CD14-positive monocyte (primary cell): Measurements from ENCODE around the gene UTS2B. TPM values are rescaled to one million over a fixed set of nuclear protein-coding genes. Genes with fewer than 3 reads are reported as not detected.

ENCODE experiments used
- DNase-seq, 3 donors: peaks; one replicate each; pipeline ENCODE4 v3.0.0-alpha.2; 2011 to 2022
- H2AFZ ChIP-seq: 2 replicates; pipeline ENCODE4 v1.6.0; 2012; ENCODE audit warnings: mild to moderate bottlenecking, low read depth, low read length, inconsistent platforms; ENCODE audit not compliant: insufficient read depth, poor library complexity, severe bottlenecking
- H3K27ac ChIP-seq, 2 donors: 1 replicate in 1 of 2; 2 replicates in 1 of 2; pipeline ENCODE4 v1.5.1; 2012 to 2013; ENCODE audit warnings: low read length in 2 of 2, control low read depth in 1 of 2, inconsistent platforms in 1 of 2, low read depth in 1 of 2, mild to moderate bottlenecking in 1 of 2
- H3K27me3 ChIP-seq, 2 donors: one replicate each; pipeline versions ENCODE4 v1.6.0 to v1.6.1; 2011 to 2013; ENCODE audit warnings: low read length in 2 of 2; ENCODE audit not compliant: control insufficient read depth in 2 of 2, insufficient read depth in 2 of 2
- H3K36me3 ChIP-seq, 2 donors: replicated peaks in 1 of 2; 1 replicate in 1 of 2; 2 replicates in 1 of 2; pipeline versions ENCODE4 v1.5.1 to v1.6.1; 2012 to 2013; ENCODE audit warnings: low read length in 2 of 2, control low read depth in 1 of 2, inconsistent platforms in 1 of 2, mild to moderate bottlenecking in 1 of 2; ENCODE audit not compliant: insufficient read depth in 2 of 2, control insufficient read depth in 1 of 2
- H3K4me1 ChIP-seq, 2 donors: 1 replicate in 1 of 2; 2 replicates in 1 of 2; pipeline versions ENCODE4 v1.5.1 to v1.6.1; 2012 to 2013; ENCODE audit warnings: low read length in 2 of 2, control low read depth in 1 of 2, inconsistent platforms in 1 of 2, mild to moderate bottlenecking in 1 of 2, moderate library complexity in 1 of 2; ENCODE audit not compliant: insufficient read depth in 2 of 2, control insufficient read depth in 1 of 2
- H3K4me2 ChIP-seq: replicated peaks from 2 replicates; pipeline ENCODE3; 2012; ENCODE audit warnings: low read length, moderate library complexity, mild to moderate bottlenecking; ENCODE audit not compliant: poor library complexity, severe bottlenecking; ENCODE audit errors: extremely low read depth
- H3K4me3 ChIP-seq, 3 experiments: fragments of 200-600 bp in 1 of 3; sonication (generic) in 1 of 3; replicated peaks in 1 of 3; 1 replicate in 2 of 3; 2 replicates in 1 of 3; pipeline ENCODE4 v1.5.1; 2011 to 2013; ENCODE audit warnings: low read length in 3 of 3, mild to moderate bottlenecking in 3 of 3, control low read depth in 2 of 3, low read depth in 2 of 3, inconsistent platforms in 1 of 3, moderate library complexity in 1 of 3
- H3K79me2 ChIP-seq: 2 replicates; pipeline ENCODE4 v1.6.0; 2012; ENCODE audit warnings: mild to moderate bottlenecking, control low read depth, inconsistent platforms, low read length, moderate library complexity; ENCODE audit not compliant: insufficient read depth
- H3K9ac ChIP-seq: 2 replicates; pipeline ENCODE4 v1.6.0; 2017; ENCODE audit warnings: low read length, mild to moderate bottlenecking; ENCODE audit not compliant: insufficient read depth, poor library complexity, severe bottlenecking
- H3K9me3 ChIP-seq, 2 donors: replicated peaks in 1 of 2; 1 replicate in 1 of 2; 2 replicates in 1 of 2; pipeline versions ENCODE4 v1.5.1 to v1.6.1; 2012 to 2013; ENCODE audit warnings: low read length in 2 of 2, control low read depth in 1 of 2; ENCODE audit not compliant: control insufficient read depth in 1 of 2, insufficient read depth in 1 of 2
- H4K20me1 ChIP-seq: 2 replicates; pipeline ENCODE4 v1.6.0; 2012; ENCODE audit warnings: mild to moderate bottlenecking, low read length, control low read depth, moderate library complexity; ENCODE audit not compliant: insufficient read depth
- H3K27ac Mint-ChIP-seq, 7 donors: one replicate each; pipeline ENCODE4 v1.8.0; 2020; ENCODE audit warnings: mild to moderate bottlenecking in 7 of 7, mixed read lengths in 7 of 7, moderate library complexity in 6 of 7, inconsistent platforms in 2 of 7
- H3K27me3 Mint-ChIP-seq, 3 donors: one replicate each; pipeline ENCODE4 v1.8.0; 2021 to 2022; ENCODE audit warnings: low read depth in 3 of 3, mild to moderate bottlenecking in 3 of 3, mixed read lengths in 3 of 3, moderate library complexity in 3 of 3, inconsistent platforms in 1 of 3
- H3K36me3 Mint-ChIP-seq, 2 donors: one replicate each; pipeline ENCODE4 v1.8.0; 2020; ENCODE audit warnings: mixed read lengths in 2 of 2, inconsistent platforms in 1 of 2, mild to moderate bottlenecking in 1 of 2
- H3K4me1 Mint-ChIP-seq: one replicate; pipeline ENCODE4 v1.8.0; 2020; ENCODE audit warnings: mild to moderate bottlenecking, mixed read lengths
- H3K4me3 Mint-ChIP-seq, 2 donors: one replicate each; pipeline ENCODE4 v1.8.0; 2020; ENCODE audit warnings: mild to moderate bottlenecking in 2 of 2, mixed read lengths in 2 of 2, moderate library complexity in 1 of 2
- H3K9me3 Mint-ChIP-seq, 7 donors: one replicate each; pipeline ENCODE4 v1.8.0; 2020 to 2022; ENCODE audit warnings: mixed read lengths in 7 of 7, mild to moderate bottlenecking in 6 of 7, moderate library complexity in 6 of 7, inconsistent platforms in 2 of 7
- WGBS: methylation state at CpG from one replicate; pipeline ENCODE4 v1.1.5; 2013; ENCODE audit warnings: missing lambda C conversion rate; ENCODE audit not compliant: insufficient coverage; 5-methylcytosine and 5-hydroxymethylcytosine counted together
- intact Hi-C, 2 donors: fragments of 100-400 bp; cut with micrococcal nuclease; formaldehyde crosslinking; loops; one replicate each; pipeline versions ENCODE4 v1.15.0 to v1.15.1; 2023
- polyA plus RNA-seq, 3 donors: library from polyadenylated mRNA; depleted of rRNA in 1 of 3; unstranded in 2 of 3; stranded (reverse) in 1 of 3; fragments of 300-500 nt in 2 of 3; fragments of >200 nt in 1 of 3; fragmentation: Illumina TruSeq in 2 of 3; gene quantifications; 1 replicate in 2 of 3; 2 replicates in 1 of 3; pipeline ENCODE4 v1.2.3, GENCODE V29; 2012 to 2021
- TF ChIP-seq, protein P1 (sequence below): fragments of 200-600 bp; IDR thresholded peaks from one replicate; pipeline ENCODE4 v1.8.0; 2022; ENCODE audit warnings: antibody characterized with exemption, mild to moderate bottlenecking

Gene UTS2B
- polyA plus RNA-seq, 3 donors = not detected

DNA sequence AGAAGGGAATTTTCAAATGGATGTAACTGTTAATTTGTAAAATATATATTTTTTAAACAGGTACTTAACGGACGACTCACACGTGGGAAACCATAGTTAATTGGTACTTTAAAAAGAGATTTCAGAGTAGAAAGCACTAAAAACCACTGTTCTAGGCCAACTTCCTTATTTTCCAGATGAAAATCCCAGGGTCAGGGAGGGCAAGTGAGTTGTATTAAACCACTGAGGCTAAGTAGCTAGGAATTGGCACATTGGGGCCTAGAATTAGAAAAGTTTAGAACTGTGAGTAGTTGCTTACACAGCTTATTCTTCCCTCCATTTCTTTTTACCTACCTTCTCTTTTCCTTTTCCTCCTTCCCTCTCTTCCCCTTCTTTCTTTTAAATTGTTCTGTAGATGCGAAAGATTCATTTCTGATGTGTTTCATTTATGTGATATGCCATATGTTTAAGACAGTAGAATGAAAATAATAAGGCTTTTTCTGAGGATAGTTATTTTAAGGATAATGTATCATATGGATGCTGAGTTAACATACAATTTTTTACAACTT is 4.1 kb upstream of the UTS2B start:
- WGBS = no CpG with 5 or more reads among the region's 4 CpGs

DNA sequence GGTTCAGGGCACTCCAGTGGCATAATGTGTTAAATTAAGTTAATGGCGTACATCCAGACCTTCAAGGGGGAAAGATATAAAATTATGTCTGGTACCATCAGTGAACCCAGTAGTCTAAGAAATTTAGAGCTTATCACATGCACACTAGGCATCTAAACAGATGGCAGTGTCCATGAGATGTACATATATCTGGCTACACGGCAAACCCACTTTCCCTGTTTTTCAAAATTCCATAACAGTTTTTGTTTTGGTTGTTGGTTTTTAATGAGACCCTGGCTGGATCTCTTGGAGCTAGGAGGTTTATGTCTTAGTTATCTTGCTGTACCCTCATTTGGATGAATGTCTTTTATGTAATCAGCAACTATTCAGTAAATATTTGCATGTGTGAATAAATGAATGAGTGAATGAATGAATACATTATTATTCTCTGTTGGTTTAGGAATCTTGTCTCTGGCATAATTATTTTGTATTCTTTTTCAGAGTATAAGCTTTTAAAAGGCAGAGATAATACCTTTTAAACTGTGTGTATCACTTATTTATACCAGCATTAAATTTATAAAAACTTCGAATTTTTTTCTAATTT is 3.1 kb upstream of the UTS2B start:
- TF ChIP-seq, protein P1, sequence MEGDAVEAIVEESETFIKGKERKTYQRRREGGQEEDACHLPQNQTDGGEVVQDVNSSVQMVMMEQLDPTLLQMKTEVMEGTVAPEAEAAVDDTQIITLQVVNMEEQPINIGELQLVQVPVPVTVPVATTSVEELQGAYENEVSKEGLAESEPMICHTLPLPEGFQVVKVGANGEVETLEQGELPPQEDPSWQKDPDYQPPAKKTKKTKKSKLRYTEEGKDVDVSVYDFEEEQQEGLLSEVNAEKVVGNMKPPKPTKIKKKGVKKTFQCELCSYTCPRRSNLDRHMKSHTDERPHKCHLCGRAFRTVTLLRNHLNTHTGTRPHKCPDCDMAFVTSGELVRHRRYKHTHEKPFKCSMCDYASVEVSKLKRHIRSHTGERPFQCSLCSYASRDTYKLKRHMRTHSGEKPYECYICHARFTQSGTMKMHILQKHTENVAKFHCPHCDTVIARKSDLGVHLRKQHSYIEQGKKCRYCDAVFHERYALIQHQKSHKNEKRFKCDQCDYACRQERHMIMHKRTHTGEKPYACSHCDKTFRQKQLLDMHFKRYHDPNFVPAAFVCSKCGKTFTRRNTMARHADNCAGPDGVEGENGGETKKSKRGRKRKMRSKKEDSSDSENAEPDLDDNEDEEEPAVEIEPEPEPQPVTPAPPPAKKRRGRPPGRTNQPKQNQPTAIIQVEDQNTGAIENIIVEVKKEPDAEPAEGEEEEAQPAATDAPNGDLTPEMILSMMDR = no peak
- H3K27ac ChIP-seq = no peak overlapping the region
- no peak overlapping the region for H3K4me2 ChIP-seq
- no peak overlapping the region for H3K4me3 Mint-ChIP-seq
- H3K4me3 ChIP-seq = no peak overlapping the region
- no peaks in the 10 kb centered on the region for H3K9me3 ChIP-seq
- H3K36me3 ChIP-seq = no peaks in the 10 kb centered on the region
- H3K4me1 ChIP-seq = peaks cover 16 to 38% of the 10 kb centered on the region in 2 donors
- peaks cover 0 to 3% of the 10 kb centered on the region in 2 donors for H3K36me3 Mint-ChIP-seq
- intact Hi-C loops = no loop called here
- DNase-seq = no peak
- H3K9ac ChIP-seq = no peak overlapping the region
- H3K27ac Mint-ChIP-seq = no peak overlapping the region
- peaks cover 30% of the 10 kb centered on the region for H4K20me1 ChIP-seq
- WGBS = no CpG with 5 or more reads among the region's 3 CpGs
- H2AFZ ChIP-seq = no peak overlapping the region
- H3K27me3 ChIP-seq = no peaks in the 10 kb centered on the region
- peaks cover 37% of the 10 kb centered on the region for H3K4me1 Mint-ChIP-seq
- peaks cover 8 to 20% (median 9%) of the 10 kb centered on the region in 3 donors for H3K27me3 Mint-ChIP-seq
- peaks cover 0 to 2% (median 0%) of the 10 kb centered on the region in 7 donors for H3K9me3 Mint-ChIP-seq
- peaks cover 62% of the 10 kb centered on the region for H3K79me2 ChIP-seq

More for the DNA sequence above, 4.1 kb upstream of the UTS2B start:
- Histone ChIP-seq H3K27me3 (no peaks in the 10 kb centered on the region), H4K20me1 (peaks cover 40% of the 10 kb centered on the region), H2AFZ (no peak overlapping the region), H3K4me2 (no peak overlapping the region), H3K4me1 (peaks cover 12 to 33% of the 10 kb centered on the region in 2 donors), H3K9ac (no peak overlapping the region), H3K27ac (no peak overlapping the region), H3K4me3 (no peak overlapping the region), H3K36me3 (no peaks in the 10 kb centered on the region), H3K9me3 (no peaks in the 10 kb centered on the region), H3K79me2 (peaks cover 66% of the 10 kb centered on the region)
- H3K27me3 Mint-ChIP-seq = peaks cover 3 to 10% (median 5%) of the 10 kb centered on the region in 3 donors
- TF ChIP-seq, protein P1 = no peak
- H3K9me3 Mint-ChIP-seq = peaks cover 0 to 2% (median 0%) of the 10 kb centered on the region in 7 donors
- peaks cover 0 to 2% of the 10 kb centered on the region in 2 donors for H3K36me3 Mint-ChIP-seq
- H3K4me1 Mint-ChIP-seq = peaks cover 37% of the 10 kb centered on the region
- H3K4me3 Mint-ChIP-seq = no peak overlapping the region
- intact Hi-C loops = no loop called here
- peak in 1 of 3 donors; percentile 24 for DNase-seq
- H3K27ac Mint-ChIP-seq = no peak overlapping the region
